ENCODE data around the gene KRT37. TPM values are rescaled to one million over a fixed set of nuclear protein-coding genes. Genes with fewer than 3 reads are reported as not detected.

KRT37 gene
- total and polyA plus RNA-seq, 3 donors from 2014 or later: not detected

GRCh38 chr17:41393826-41394225 lies 30.6 kb downstream of the KRT37 start:
- intact Hi-C loops (cut with DNase I; ENCODE audit: low total_unique reads): no loop called here
- H3K27me3 ChIP-seq: no peaks in the 10 kb centered on the region
- no peaks in the 10 kb centered on the region for H3K36me3 ChIP-seq (ENCODE audit: low read depth, missing control alignments)
- DNase-seq: no peak
- WGBS, 2 donors: 69 to 74% methylated on average over 10 of the region's 10 CpGs
- no peak overlapping the region for H3K4me3 ChIP-seq
- H3K9me3 ChIP-seq: no peaks in the 10 kb centered on the region
- H3K4me1 ChIP-seq: peaks cover 9% of the 10 kb centered on the region
- peak overlapping the region in 1 of 2 donors; percentile 39 for H3K27ac ChIP-seq
- TF ChIP-seq POLR2A (IDR thresholded peaks at IDR 0.05): no peak
- TF ChIP-seq CTCF (IDR thresholded peaks at IDR 0.05): no peak

GRCh38 chr17:41393294-41393693 lies 31.1 kb downstream of the KRT37 start:
- no peak for DNase-seq
- intact Hi-C loops (cut with DNase I; ENCODE audit: low total_unique reads): no loop called here
- Histone ChIP-seq H3K27me3 (no peaks in the 10 kb centered on the region), H3K4me3 (no peak overlapping the region), H3K27ac (peak overlapping the region; percentile 22 to 39), H3K36me3 (ENCODE audit: low read depth, missing control alignments) (no peaks in the 10 kb centered on the region), H3K4me1 (peaks cover 9% of the 10 kb centered on the region), H3K9me3 (no peaks in the 10 kb centered on the region)
- TF ChIP-seq CTCF (IDR thresholded peaks at IDR 0.05) (no peak), POLR2A (IDR thresholded peaks at IDR 0.05) (no peak)
- 56 to 60% methylated on average over 5 of the region's 5 CpGs for WGBS, 2 donors

GRCh38 chr17:41392278-41392677 lies 32.1 kb downstream of the KRT37 start:
- no peak for DNase-seq
- Histone ChIP-seq H3K27ac (peak overlapping the region in 1 of 2 donors; percentile 22), H3K27me3 (no peaks in the 10 kb centered on the region), H3K36me3 (ENCODE audit: low read depth, missing control alignments) (no peaks in the 10 kb centered on the region), H3K9me3 (no peaks in the 10 kb centered on the region), H3K4me1 (peaks cover 9% of the 10 kb centered on the region), H3K4me3 (no peak overlapping the region)
- TF ChIP-seq POLR2A (IDR thresholded peaks at IDR 0.05): no peak
- TF ChIP-seq CTCF (IDR thresholded peaks at IDR 0.05): no peak
- intact Hi-C loops (cut with DNase I; ENCODE audit: low total_unique reads): no loop called here
- WGBS, 2 donors: 77 to 86% methylated on average over 1 of the region's 1 CpG

DNA sequence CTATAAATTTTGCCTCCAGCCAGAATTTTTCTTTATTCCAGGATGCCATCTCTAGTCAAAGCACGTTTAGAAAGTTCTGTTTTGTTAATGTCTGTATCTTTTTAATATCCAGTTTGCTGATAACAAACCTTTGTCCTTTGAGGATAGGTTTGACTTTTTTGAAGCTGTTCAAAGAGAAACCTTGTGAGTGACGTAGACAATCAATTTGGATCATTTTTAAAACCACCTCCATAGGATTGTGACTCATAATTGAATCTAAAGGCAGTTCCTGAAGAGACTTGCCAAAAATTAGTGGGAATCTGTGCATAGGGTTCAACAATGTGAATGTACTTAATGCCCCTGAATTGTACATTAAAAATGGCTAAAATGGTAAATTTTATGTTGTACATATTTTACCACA lies 32.9 kb downstream of the KRT37 start:
- Histone ChIP-seq H3K36me3 (ENCODE audit: low read depth, missing control alignments) (no peaks in the 10 kb centered on the region), H3K27ac (no peak overlapping the region), H3K27me3 (no peaks in the 10 kb centered on the region), H3K9me3 (no peaks in the 10 kb centered on the region), H3K4me3 (no peak overlapping the region), H3K4me1 (peaks cover 9% of the 10 kb centered on the region)
- TF ChIP-seq CTCF (IDR thresholded peaks at IDR 0.05): no peak
- TF ChIP-seq POLR2A (IDR thresholded peaks at IDR 0.05): no peak
- no peak for DNase-seq
- 56 to 78% methylated on average over 2 of the region's 2 CpGs for WGBS, 2 donors
- intact Hi-C loops (cut with DNase I; ENCODE audit: low total_unique reads): no loop called here

- Histone ChIP-seq H3K9me3 (no peaks in the 10 kb centered on the region), H3K27me3 (no peaks in the 10 kb centered on the region), H3K27ac (no peak overlapping the region), H3K4me1 (peaks cover 9% of the 10 kb centered on the region), H3K36me3 (ENCODE audit: low read depth, missing control alignments) (no peaks in the 10 kb centered on the region), H3K4me3 (no peak overlapping the region)
- no peak for DNase-seq
- 43 to 67% methylated on average over 7 of the region's 7 CpGs for WGBS, 2 donors
- TF ChIP-seq CTCF (IDR thresholded peaks at IDR 0.05) (no peak), POLR2A (IDR thresholded peaks at IDR 0.05) (no peak)
- intact Hi-C loops (cut with DNase I; ENCODE audit: low total_unique reads): no loop called here
Observed at GRCh38 chr17:41390411-41390938, 33.9 kb downstream of the KRT37 start.

All from testis (tissue), 3 donors.